Right kidney (tissue), 1 donor: ENCODE results near the gene USP22.

Source experiments
- DNase-seq: peaks from one replicate; pipeline ENCODE4 v3.0.0-alpha.2; 2016

The USP22 gene

GRCh38 chr17:21021208-21021803, 21.5 kb downstream of the USP22 start:
- no peak for DNase-seq

- no peak for DNase-seq
These were observed 22.2 kb downstream of the USP22 start for GRCh38 chr17:21020622-21021021.

GRCh38 chr17:21019976-21020586, 22.7 kb downstream of the USP22 start:
- DNase-seq = no peak

GRCh38 chr17:21018894-21019293, 23.9 kb downstream of the USP22 start:
- no peak for DNase-seq

GRCh38 chr17:21017861-21018260, 24.9 kb downstream of the USP22 start:
- no peak for DNase-seq

- no peak for DNase-seq
These were observed 25.6 kb downstream of the USP22 start for GRCh38 chr17:21017256-21017655.

GRCh38 chr17:21016826-21017225, 26.0 kb downstream of the USP22 start:
- DNase-seq = no peak

- DNase-seq = no peak
These were observed 27.2 kb downstream of the USP22 start for GRCh38 chr17:21015564-21015963.

GRCh38 chr17:21014498-21014897, 28.3 kb downstream of the USP22 start:
- DNase-seq = no peak

GRCh38 chr17:21013983-21014382, 28.8 kb downstream of the USP22 start:
- DNase-seq = no peak

GRCh38 chr17:21012736-21013135, 30.1 kb downstream of the USP22 start:
- DNase-seq = no peak

GRCh38 chr17:21010705-21011596, 31.9 kb downstream of the USP22 start:
- DNase-seq = no peak

- no peak for DNase-seq
These were observed 33.7 kb downstream of the USP22 start for GRCh38 chr17:21008992-21009671.

- no peak for DNase-seq
These were observed 34.5 kb downstream of the USP22 start for GRCh38 chr17:21008160-21008915.

- no peak for DNase-seq
These were observed 35.2 kb downstream of the USP22 start for GRCh38 chr17:21007646-21008045.

GRCh38 chr17:21005803-21006202, 37.0 kb downstream of the USP22 start:
- no peak for DNase-seq

- DNase-seq = no peak
These were observed 37.4 kb downstream of the USP22 start for GRCh38 chr17:21005367-21005766.

GRCh38 chr17:21004016-21004930, 38.5 kb downstream of the USP22 start:
- DNase-seq = no peak

- no peak for DNase-seq
These were observed 39.7 kb downstream of the USP22 start for GRCh38 chr17:21003007-21003621.

- DNase-seq = no peak
These were observed 40.4 kb downstream of the USP22 start for GRCh38 chr17:21002309-21003006.
